ENCODE results near the gene GEMIN4. TPM values are rescaled to one million over a fixed set of nuclear protein-coding genes. Genes with fewer than 3 reads are reported as not detected.
A peak's percentile ranks its signal among the peaks of the same experiment; 100 is the strongest.

The GEMIN4 gene
- total RNA-seq, 1 donor from 2014 or later: 30.5 TPM

DNA sequence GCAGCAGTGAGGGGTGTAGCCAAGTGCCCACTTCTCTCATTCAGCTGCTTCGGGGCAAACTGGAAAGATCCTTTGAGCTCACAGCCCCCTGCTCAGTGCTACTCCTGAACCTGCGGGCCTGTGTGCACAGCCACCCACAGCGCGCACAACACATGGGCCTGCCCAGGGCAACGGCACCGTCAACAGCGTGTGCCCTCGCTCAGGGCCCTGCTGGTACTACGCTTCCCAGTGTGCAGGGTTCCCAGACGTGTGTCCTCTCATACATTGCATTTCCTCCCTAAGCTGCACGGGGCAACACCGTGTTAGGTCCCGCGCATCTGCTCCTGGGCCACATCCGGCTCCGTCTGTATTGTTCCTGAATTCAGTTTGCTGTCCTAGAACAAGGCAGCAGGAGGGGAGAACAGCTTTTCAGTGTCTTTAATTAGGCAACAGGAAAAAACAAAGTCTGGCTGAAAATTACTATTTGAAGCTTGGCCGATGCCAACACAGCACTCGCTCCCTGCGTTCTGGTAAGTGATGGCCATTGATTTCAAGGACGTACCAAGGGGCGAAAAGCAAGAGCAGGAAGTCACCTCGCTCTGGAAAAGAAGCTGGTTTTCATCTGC, 45.3 kb upstream of the GEMIN4 start:
- Mint-ChIP-seq H3K36me3 (ENCODE audit: low read depth) (peaks cover 10% of the 10 kb centered on the region), H3K27me3 (no peaks in the 10 kb centered on the region), H3K27ac (no peak overlapping the region), H3K9me3 (no peaks in the 10 kb centered on the region), H3K4me1 (peaks cover 7% of the 10 kb centered on the region), H3K4me3 (no peak overlapping the region)
- no peak for DNase-seq
- intact Hi-C loops (cut with micrococcal nuclease): no loop called here
- TF ChIP-seq, protein P1, sequence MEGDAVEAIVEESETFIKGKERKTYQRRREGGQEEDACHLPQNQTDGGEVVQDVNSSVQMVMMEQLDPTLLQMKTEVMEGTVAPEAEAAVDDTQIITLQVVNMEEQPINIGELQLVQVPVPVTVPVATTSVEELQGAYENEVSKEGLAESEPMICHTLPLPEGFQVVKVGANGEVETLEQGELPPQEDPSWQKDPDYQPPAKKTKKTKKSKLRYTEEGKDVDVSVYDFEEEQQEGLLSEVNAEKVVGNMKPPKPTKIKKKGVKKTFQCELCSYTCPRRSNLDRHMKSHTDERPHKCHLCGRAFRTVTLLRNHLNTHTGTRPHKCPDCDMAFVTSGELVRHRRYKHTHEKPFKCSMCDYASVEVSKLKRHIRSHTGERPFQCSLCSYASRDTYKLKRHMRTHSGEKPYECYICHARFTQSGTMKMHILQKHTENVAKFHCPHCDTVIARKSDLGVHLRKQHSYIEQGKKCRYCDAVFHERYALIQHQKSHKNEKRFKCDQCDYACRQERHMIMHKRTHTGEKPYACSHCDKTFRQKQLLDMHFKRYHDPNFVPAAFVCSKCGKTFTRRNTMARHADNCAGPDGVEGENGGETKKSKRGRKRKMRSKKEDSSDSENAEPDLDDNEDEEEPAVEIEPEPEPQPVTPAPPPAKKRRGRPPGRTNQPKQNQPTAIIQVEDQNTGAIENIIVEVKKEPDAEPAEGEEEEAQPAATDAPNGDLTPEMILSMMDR (IDR thresholded peaks at IDR 0.05): no peak
- ChIA-PET POLR2A (no interaction called here), CTCF (no interaction called here)
- no peak for ATAC-seq (ENCODE audit: low read depth)

DNA sequence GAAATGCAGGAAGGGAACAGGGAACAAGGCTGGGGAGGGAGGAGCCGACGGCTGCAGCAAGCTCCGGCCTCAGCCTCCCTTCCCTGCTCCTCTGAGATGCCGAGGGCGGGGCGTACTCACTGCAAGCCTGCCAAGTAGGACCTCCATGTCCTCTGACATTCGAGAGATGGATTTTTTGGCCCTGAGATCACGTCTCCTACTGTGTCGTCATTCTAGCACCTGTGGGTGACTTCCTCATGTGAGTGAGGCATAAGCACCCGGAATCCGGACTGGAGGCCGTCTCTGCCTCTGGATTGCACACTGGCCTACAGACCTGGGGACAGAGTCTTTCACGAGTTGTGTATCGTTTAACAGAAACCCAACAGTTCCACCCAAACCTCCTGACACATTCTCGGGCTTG, 44.5 kb upstream of the GEMIN4 start:
- TF ChIP-seq, protein P1 (IDR thresholded peaks at IDR 0.05): no peak
- H3K4me3 Mint-ChIP-seq: no peak overlapping the region
- no peak for DNase-seq
- H3K27me3 Mint-ChIP-seq: no peaks in the 10 kb centered on the region
- intact Hi-C loops (cut with micrococcal nuclease): no loop called here
- H3K27ac Mint-ChIP-seq: no peak overlapping the region
- CTCF ChIA-PET: no interaction called here
- no peak for ATAC-seq (ENCODE audit: low read depth)
- peaks cover 17% of the 10 kb centered on the region for H3K36me3 Mint-ChIP-seq (ENCODE audit: low read depth)
- no peaks in the 10 kb centered on the region for H3K9me3 Mint-ChIP-seq
- H3K4me1 Mint-ChIP-seq: peaks cover 7% of the 10 kb centered on the region
- POLR2A ChIA-PET: no interaction called here

DNA sequence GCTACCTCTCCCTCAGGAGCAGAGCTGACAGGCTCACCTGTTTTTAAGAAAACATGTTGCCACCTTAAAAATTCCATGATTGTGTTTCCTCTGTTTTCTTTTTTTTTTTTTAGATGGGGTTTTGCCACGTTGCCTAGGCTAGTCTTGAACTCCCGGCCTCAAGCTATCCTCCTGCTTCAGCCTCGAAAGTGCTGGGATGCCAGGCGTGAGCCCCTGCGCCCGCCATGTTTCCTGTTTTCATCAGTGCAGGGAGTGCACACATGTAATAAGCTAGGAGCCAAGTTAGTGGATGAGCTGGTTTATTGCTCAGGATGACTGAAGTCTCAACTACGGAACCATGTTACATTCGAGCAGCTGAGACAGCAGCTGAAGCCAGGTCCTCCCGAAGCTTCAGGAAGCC, 43.7 kb upstream of the GEMIN4 start:
- TF ChIP-seq, protein P1 (IDR thresholded peaks at IDR 0.05): no peak
- H3K27ac Mint-ChIP-seq: no peak overlapping the region

DNA sequence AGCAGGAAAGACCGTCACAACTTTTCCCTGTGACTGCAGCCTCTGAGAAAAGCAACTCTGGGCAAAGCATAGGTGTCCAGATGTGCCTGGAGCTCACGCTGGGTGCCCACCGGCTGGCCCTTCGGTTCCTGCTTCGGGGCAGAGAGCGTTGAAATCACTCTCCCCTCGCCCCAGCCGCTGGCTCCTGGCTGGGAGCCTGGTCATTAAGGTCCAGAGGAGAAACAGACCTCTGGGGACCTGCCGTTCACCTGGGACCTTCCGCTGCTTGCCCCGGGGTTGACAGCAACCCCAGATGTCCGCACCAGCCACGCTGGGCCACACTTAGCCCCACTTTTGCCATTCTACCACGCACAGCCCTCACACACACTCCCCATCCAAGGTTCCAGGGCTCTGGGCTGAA, 43.2 kb upstream of the GEMIN4 start:
- CTCF ChIA-PET: interaction anchor here (0.9 to 2.9 kb wide), 3 partner anchors 8 to 201 kb away, joined by 4 to 17 read pairs (median 12); partner anchors contain the start of gene TIMM22
- DNase-seq (no peak), ATAC-seq (ENCODE audit: low read depth) (no peak)
- Mint-ChIP-seq H3K9me3 (no peaks in the 10 kb centered on the region), H3K27me3 (no peaks in the 10 kb centered on the region), H3K27ac (no peak overlapping the region), H3K4me3 (no peak overlapping the region), H3K4me1 (peaks cover 7% of the 10 kb centered on the region), H3K36me3 (ENCODE audit: low read depth) (peaks cover 26% of the 10 kb centered on the region)
- TF ChIP-seq, protein P1 (IDR thresholded peaks at IDR 0.05): no peak
- intact Hi-C loops (cut with micrococcal nuclease): loop anchor here (1.0 kb wide), 1 partner anchor 201 kb away; no protein-coding TSS in a partner anchor
- POLR2A ChIA-PET: interaction anchor here (1.0 to 1.6 kb wide), 4 partner anchors 13 to 202 kb away, joined by 3 to 6 read pairs (median 4); partner anchors contain the start of genes GLOD4, MRM3 and TIMM22

More for the DNA sequence above, 43.7 kb upstream of the GEMIN4 start:
- Mint-ChIP-seq H3K9me3 (no peaks in the 10 kb centered on the region), H3K36me3 (ENCODE audit: low read depth) (peaks cover 25% of the 10 kb centered on the region), H3K27me3 (no peaks in the 10 kb centered on the region), H3K4me1 (peaks cover 7% of the 10 kb centered on the region), H3K4me3 (no peak overlapping the region)
- no peak for DNase-seq
- CTCF ChIA-PET: interaction anchor here (0.9 to 2.9 kb wide), 3 partner anchors 9 to 201 kb away, joined by 4 to 17 read pairs (median 12); partner anchors contain the start of gene TIMM22
- intact Hi-C loops (cut with micrococcal nuclease): loop anchor here (1.0 kb wide), 1 partner anchor 201 kb away; no protein-coding TSS in a partner anchor
- POLR2A ChIA-PET: interaction anchor here (1.0 to 1.6 kb wide), 4 partner anchors 14 to 201 kb away, joined by 3 to 6 read pairs (median 4); partner anchors contain the start of genes GLOD4, MRM3 and TIMM22
- no peak for ATAC-seq (ENCODE audit: low read depth)

DNA sequence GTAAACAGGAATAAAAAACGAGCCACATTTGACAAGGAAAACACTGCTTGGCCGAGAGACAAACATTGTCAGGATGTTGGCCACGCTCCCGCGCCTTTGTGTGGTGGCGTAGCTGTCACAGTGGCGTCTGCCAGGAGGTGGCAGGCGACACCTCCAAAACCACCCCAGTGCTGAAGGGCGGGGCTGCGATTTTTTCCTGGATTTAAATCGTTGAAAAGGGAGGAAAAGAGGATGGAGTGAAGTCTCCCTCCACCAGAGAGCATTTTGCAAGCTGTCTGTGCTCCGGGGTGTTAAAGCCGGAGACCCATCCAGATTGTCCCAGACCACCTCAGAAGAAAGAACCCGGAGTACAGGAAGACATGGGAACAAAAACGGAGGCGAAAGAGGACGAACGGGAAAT, 42.8 kb upstream of the GEMIN4 start:
- Mint-ChIP-seq H3K27ac (no peak overlapping the region), H3K9me3 (no peaks in the 10 kb centered on the region), H3K4me1 (peaks cover 7% of the 10 kb centered on the region), H3K27me3 (no peaks in the 10 kb centered on the region), H3K36me3 (ENCODE audit: low read depth) (peaks cover 30% of the 10 kb centered on the region), H3K4me3 (no peak overlapping the region)
- ATAC-seq (ENCODE audit: low read depth) (peak; percentile 58), DNase-seq (no peak)
- CTCF ChIA-PET: interaction anchor here (0.9 to 2.9 kb wide), 4 partner anchors 8 to 261 kb away, joined by 4 to 17 read pairs (median 8); partner anchors contain the start of gene TIMM22
- TF ChIP-seq, protein P1 (IDR thresholded peaks at IDR 0.05): no peak
- POLR2A ChIA-PET: interaction anchor here (1.0 to 1.6 kb wide), 4 partner anchors 13 to 202 kb away, joined by 3 to 6 read pairs (median 4); partner anchors contain the start of genes GLOD4, MRM3 and TIMM22
- intact Hi-C loops (cut with micrococcal nuclease): loop anchor here (1.0 kb wide), 4 partner anchors 186 to 261 kb away; no protein-coding TSS in a partner anchor
